ENCODE measurements around the gene UBN1. TPM values are rescaled to one million over a fixed set of nuclear protein-coding genes. Genes with fewer than 3 reads are reported as not detected.

Gene UBN1
- total RNA-seq, 1 experiment from 2014 or later, result 63.1 TPM

DNA sequence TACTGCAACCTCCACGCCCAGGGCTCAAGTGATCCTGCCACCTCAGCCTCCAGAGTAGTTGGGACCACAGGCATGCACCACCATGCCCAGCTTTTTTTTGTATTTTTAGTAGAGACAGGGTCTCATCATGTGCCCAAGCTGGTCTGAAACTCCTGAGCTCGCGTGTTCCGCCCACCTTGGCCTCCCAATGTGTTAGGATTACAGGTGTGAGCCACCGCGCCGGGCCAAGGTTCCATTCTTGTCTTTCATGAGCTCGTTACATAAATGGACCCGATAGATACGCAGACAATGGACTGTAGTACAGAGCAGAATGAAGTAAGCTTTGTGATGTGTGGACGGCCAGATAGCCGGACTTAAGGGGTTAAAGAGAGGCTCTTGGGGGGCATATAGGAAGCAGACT, 19.3 kb downstream of the UBN1 start:
- ChIA-PET CTCF (interaction anchor here (0.6 kb wide), 1 partner anchor 15 kb away, joined by 4 read pairs; no protein-coding TSS in a partner anchor), POLR2A (no interaction called here)
- in situ Hi-C loops (cut with HindIII; ENCODE audit: low pct_unique_long_range_greater_than_20kb, low sequenced_read_pairs) (loop anchor here (10.0 kb wide), 1 partner anchor 52 kb away; no protein-coding TSS in a partner anchor), intact Hi-C loops (cut with micrococcal nuclease; ENCODE audit: unreplicated experiment) (no loop called here)
- BruUV-seq (replicated peaks), result no TSS peak
- Histone ChIP-seq H3K4me3 (ENCODE audit: low read depth in 2 of 2, low read length in 2 of 2) (no peak overlapping the region), H3K9me3 (ENCODE audit: control insufficient read depth, insufficient read depth, low read depth, low read length) (no peaks in the 10 kb centered on the region), H3K4me1 (ENCODE audit: control insufficient read depth, insufficient read depth, low read length) (no peaks in the 10 kb centered on the region; the same call in 1 of the 2 replicates), H3K36me3 (ENCODE audit: control insufficient read depth, insufficient read depth, low read length) (peaks cover 10% of the 10 kb centered on the region), H3K27ac (ENCODE audit: low read length) (no peak overlapping the region), H3K27me3 (ENCODE audit: control insufficient read depth, insufficient read depth, low read length) (no peaks in the 10 kb centered on the region)
- ATAC-seq, result no peak
- no peak for TF ChIP-seq SIN3A (IDR thresholded peaks at IDR 0.05; ENCODE audit: borderline replicate concordance, insufficient read depth, low read depth, low read length)
- TF ChIP-seq TCF7L2 (IDR thresholded peaks at IDR 0.05; ENCODE audit: low read depth, low read length), result no peak
- TF ChIP-seq POLR2AphosphoS5 (IDR thresholded peaks at IDR 0.05; ENCODE audit: low read depth, low read length), result no peak
- TF ChIP-seq, protein P1, sequence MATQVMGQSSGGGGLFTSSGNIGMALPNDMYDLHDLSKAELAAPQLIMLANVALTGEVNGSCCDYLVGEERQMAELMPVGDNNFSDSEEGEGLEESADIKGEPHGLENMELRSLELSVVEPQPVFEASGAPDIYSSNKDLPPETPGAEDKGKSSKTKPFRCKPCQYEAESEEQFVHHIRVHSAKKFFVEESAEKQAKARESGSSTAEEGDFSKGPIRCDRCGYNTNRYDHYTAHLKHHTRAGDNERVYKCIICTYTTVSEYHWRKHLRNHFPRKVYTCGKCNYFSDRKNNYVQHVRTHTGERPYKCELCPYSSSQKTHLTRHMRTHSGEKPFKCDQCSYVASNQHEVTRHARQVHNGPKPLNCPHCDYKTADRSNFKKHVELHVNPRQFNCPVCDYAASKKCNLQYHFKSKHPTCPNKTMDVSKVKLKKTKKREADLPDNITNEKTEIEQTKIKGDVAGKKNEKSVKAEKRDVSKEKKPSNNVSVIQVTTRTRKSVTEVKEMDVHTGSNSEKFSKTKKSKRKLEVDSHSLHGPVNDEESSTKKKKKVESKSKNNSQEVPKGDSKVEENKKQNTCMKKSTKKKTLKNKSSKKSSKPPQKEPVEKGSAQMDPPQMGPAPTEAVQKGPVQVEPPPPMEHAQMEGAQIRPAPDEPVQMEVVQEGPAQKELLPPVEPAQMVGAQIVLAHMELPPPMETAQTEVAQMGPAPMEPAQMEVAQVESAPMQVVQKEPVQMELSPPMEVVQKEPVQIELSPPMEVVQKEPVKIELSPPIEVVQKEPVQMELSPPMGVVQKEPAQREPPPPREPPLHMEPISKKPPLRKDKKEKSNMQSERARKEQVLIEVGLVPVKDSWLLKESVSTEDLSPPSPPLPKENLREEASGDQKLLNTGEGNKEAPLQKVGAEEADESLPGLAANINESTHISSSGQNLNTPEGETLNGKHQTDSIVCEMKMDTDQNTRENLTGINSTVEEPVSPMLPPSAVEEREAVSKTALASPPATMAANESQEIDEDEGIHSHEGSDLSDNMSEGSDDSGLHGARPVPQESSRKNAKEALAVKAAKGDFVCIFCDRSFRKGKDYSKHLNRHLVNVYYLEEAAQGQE (IDR thresholded peaks at IDR 0.05; ENCODE audit: insufficient read depth in 1 of 2, low read depth in 2 of 2, low read length in 1 of 2), result no peak
- TF ChIP-seq, protein P2, sequence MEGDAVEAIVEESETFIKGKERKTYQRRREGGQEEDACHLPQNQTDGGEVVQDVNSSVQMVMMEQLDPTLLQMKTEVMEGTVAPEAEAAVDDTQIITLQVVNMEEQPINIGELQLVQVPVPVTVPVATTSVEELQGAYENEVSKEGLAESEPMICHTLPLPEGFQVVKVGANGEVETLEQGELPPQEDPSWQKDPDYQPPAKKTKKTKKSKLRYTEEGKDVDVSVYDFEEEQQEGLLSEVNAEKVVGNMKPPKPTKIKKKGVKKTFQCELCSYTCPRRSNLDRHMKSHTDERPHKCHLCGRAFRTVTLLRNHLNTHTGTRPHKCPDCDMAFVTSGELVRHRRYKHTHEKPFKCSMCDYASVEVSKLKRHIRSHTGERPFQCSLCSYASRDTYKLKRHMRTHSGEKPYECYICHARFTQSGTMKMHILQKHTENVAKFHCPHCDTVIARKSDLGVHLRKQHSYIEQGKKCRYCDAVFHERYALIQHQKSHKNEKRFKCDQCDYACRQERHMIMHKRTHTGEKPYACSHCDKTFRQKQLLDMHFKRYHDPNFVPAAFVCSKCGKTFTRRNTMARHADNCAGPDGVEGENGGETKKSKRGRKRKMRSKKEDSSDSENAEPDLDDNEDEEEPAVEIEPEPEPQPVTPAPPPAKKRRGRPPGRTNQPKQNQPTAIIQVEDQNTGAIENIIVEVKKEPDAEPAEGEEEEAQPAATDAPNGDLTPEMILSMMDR (IDR thresholded peaks at IDR 0.05), result no peak
- DNase-seq (ENCODE audit: low read depth, low spot score), result no peak

DNA sequence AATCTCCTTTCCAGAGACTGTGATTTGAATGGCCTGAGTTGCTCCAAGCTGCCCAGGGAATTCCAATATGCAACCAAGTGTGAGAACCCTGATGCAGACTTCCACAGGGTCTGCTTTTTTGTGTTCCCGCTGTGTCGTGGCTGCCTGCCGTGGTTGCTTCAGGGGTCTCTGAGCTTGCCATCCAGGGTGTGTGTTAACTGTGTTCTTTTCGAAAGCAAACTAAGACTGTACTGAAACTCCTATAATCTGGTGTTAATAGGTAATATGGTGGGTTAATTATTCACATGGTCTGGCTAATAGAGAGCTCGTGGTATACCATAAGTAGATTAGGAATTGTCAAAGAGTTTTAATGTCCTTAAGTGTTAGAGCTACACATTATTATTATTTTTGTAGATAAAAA, 20.7 kb downstream of the UBN1 start:
- CTCF ChIA-PET, result no interaction called here
- Histone ChIP-seq H3K9me3 (ENCODE audit: control insufficient read depth, insufficient read depth, low read depth, low read length) (no peaks in the 10 kb centered on the region), H3K4me3 (ENCODE audit: low read depth in 2 of 2, low read length in 2 of 2) (no peak overlapping the region), H3K27me3 (ENCODE audit: control insufficient read depth, insufficient read depth, low read length) (no peaks in the 10 kb centered on the region), H3K27ac (ENCODE audit: low read length) (no peak overlapping the region), H3K4me1 (ENCODE audit: control insufficient read depth, insufficient read depth, low read length) (no peaks in the 10 kb centered on the region; the same call in 1 of the 2 replicates), H3K36me3 (ENCODE audit: control insufficient read depth, insufficient read depth, low read length) (peaks cover 9% of the 10 kb centered on the region)
- in situ Hi-C loops (cut with HindIII; ENCODE audit: low pct_unique_long_range_greater_than_20kb, low sequenced_read_pairs) (loop anchor here (10.0 kb wide), 1 partner anchor 53 kb away; no protein-coding TSS in a partner anchor), intact Hi-C loops (cut with micrococcal nuclease; ENCODE audit: unreplicated experiment) (no loop called here)
- ATAC-seq (no peak), DNase-seq (ENCODE audit: low read depth, low spot score) (no peak)
- no peak for TF ChIP-seq SIN3A (IDR thresholded peaks at IDR 0.05; ENCODE audit: borderline replicate concordance, insufficient read depth, low read depth, low read length)
- TF ChIP-seq POLR2AphosphoS5 (IDR thresholded peaks at IDR 0.05; ENCODE audit: low read depth, low read length), result no peak
- TF ChIP-seq, protein P2 (IDR thresholded peaks at IDR 0.05), result no peak
- no peak for TF ChIP-seq TCF7L2 (IDR thresholded peaks at IDR 0.05; ENCODE audit: low read depth, low read length)
- TF ChIP-seq, protein P1 (IDR thresholded peaks at IDR 0.05; ENCODE audit: insufficient read depth in 1 of 2, low read depth in 2 of 2, low read length in 1 of 2), result no peak
- POLR2A ChIA-PET, result no interaction called here
- BruUV-seq (replicated peaks), result no TSS peak
